SKM-1 (cell line): ENCODE data around the gene HIVEP1.
A peak's percentile ranks its signal among the peaks of the same experiment; 100 is the strongest.

Experiments used
- DNase-seq: peaks from one replicate; lab custom pipeline; 2025; ENCODE audit not compliant: unreplicated experiment; lab: John Stamatoyannopoulos, UW

Gene HIVEP1

DNA sequence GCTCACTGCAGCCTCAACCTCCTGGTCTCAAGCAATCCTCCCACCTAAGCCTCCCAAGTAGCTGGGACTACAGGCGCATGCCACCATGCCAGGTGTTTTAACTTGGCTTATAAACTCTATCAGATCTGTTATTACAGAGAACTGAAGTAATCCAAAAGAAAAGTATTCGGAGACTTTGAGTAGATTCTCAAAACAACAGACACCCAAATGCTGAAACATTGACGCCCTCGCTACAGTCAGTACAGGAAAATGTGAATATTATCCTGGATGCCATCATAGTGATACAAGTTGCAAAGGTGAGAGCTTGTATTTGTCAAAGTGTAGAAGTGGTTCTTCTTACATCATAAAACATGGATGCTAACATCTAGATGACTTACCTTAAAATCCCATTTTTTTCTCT lies 169.4 kb downstream of the HIVEP1 start:
- no peak for DNase-seq

- DNase-seq = no peak
Observed at GRCh38 chr6:12182676-12183075, 170.6 kb downstream of the HIVEP1 start.

GRCh38 chr6:12185081-12185673 lies 173.1 kb downstream of the HIVEP1 start:
- DNase-seq = no peak

GRCh38 chr6:12186528-12186927 lies 174.4 kb downstream of the HIVEP1 start:
- no peak for DNase-seq

DNA sequence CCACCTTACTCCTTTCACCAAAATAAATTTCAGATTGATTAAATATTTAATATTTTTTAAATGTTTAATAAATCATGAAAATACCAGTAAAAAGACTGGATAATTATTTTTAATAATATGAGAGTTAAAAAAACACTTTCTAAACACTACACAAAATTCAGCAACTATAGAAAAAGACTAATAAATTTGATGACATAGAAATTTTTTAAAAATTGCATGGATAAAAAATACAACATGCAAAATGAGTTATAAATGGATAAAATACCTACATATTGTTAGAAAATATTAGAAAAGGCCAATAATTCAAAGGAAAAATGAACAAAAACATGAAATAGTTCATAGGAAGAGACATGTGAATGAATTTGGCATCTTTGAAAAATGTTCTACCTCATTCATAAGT lies 177.0 kb downstream of the HIVEP1 start:
- no peak for DNase-seq

DNA sequence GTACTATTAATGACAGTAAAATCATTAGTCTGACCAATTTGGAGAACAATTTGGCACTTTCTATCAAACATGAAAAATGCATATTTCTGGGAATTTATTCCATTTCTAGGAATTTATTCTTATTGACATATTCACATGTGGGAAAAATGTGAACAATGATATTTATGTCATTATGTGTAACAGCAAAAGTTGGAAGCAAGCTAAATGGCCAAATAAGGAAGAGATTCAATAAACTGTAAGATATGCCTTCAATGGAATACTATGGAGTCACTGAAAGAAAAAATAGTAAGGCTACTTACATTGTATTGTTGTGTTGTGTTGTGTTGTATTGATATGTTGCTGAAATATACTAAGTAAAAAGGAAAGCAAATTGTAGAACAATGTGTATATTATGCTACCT lies 177.5 kb downstream of the HIVEP1 start:
- no peak for DNase-seq

DNA sequence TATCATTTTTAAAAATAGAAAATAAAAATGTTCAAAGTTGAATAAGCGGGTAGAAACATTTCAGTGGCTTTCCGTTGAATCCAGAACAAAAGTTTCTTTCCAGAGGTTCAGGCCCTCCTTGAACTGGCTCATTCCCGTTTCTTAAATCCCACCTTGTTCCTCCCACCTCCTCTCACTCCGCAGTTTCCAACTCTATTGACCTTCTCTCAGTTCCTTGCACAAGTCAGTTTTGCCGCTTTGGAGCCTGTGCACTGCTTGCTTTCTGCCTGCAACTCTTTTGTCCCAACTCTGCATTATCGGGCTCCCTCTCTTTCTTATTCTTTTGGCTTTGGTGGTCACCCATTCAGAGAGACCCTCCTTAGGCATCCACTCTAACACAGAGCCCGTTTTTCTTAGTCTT lies 178.1 kb downstream of the HIVEP1 start:
- no peak for DNase-seq

GRCh38 chr6:12196326-12196936 lies 184.3 kb downstream of the HIVEP1 start:
- DNase-seq = no peak

DNA sequence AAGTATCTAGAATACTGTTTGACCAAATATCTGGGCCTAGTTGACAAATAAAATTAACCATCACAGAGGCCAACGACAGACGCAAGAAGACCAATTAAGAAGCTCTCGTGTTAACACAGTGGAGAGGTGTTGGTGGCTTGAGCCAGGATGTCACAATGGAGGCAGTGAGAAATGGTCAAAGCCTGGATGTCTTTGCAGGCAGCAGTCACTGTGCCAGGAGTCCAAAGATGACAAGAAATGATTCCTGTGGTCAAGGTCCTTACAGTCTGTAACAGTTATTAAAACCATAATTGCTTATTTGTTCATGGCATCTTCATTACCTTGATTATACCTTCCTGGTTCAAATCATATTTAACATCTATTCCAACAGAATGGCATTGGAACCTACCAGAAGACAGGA lies 186.7 kb downstream of the HIVEP1 start:
- no peak for DNase-seq

DNA sequence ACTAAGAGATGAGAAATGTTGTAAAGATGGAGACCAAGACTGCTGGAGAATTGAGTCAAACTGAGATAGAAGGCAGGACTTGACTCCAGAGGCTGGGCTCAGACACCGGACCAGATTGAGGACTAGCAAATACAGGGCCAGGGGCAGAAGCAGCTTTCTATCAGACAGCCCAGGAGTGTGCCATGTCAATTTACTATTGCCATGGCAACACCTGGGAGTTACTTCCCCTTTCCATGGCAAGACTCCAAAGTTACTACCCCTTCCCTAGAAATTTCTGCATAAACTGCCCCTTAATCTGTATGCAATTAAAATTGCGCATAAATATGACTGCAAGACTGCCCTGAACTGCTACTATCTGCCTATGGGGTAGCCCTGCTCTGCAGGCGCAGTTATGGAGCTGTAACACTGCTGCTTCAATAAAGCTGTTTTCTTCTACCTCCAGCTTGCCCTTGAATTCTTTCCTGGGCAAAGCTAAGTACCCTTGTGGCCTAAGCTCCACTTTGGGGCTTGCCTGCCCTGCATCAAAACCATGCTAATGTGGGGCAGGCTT lies 188.0 kb downstream of the HIVEP1 start:
- DNase-seq = no peak

DNA sequence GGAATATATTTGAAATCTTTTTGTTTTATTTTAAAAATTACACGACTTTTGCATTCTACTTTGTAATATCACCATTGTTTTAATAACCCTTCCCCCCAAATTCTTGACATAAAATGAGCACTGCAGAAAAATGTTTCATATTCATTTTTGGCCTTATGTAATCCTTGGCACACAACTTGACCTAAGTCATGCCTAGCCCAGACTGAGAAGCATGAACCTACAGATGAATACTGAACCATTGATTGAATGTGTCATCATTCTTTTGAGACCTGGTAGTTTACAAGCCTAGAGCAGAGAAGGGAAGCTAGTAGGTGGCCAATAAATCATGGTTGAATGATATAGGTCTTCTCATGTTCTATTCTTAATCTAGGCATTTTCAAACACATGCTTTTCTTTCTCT lies 188.6 kb downstream of the HIVEP1 start:
- no peak for DNase-seq

- DNase-seq = no peak
Observed at GRCh38 chr6:12203001-12203400, 190.9 kb downstream of the HIVEP1 start.

DNA sequence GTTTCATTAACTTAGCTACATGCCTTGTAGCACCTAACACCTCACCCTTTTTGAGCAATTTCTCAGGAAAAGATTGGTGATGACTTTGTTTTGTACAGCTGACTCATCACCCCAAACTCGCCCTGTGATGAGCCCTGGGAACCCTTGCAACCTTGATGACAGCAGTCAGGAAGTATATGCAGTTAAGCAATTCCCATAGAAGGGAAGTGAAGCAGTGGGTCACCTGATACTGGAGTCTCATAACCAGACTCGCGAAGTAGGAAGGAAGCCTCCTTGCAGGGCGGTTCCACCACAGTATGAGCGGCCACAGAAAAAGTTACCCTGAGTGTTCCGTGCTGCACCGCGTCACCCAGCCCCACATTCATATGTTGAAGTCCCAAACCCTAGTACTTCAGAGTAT lies 196.1 kb downstream of the HIVEP1 start:
- DNase-seq = peak; percentile 96

GRCh38 chr6:12208673-12209072 lies 196.6 kb downstream of the HIVEP1 start:
- DNase-seq = no peak
